ENCODE data around the gene PCDHGC4.

Gene PCDHGC4

DNA sequence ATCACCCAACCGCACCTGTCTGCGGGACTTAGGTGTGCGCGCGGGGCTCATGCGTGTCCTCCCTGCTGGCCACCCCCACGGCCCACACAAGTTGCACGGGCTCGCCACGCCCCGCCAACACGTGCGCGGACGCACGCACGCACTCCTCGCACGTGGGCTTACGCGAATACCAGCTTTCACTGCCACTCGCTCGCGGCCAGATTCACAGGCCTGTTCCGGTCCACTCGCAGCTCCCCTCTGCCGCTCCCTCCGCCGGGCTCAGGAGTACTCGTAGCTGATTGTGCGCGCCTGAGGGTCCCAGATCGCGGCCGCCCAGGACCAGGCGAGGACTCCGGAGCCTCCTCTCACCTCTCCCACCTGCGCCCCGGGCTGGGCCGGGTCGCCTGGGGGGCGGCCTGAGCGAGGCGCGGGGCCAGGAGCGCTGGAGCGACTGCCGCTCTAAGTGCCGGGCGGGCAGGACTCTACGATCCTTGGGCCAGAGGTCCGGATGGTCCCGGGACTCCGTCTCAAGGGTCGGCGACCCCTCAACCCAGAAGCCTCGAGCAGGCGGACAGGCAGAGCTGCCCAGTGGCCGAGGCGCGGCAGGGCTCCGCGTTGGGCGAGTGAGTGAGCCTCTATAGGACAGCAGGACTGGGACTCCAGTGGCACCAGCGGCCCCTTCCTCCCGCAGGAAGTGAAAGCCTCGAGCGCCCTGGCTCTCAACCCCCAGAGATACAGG is 7.5 kb downstream of the PCDHGC4 start (continued):
- TF ChIP-seq POU6F1 (CRISPR knock-in tag; IDR thresholded peaks at IDR 0.05; ENCODE audit: borderline replicate concordance, low read depth) (no peak), ISL1 (CRISPR knock-in tag; IDR thresholded peaks at IDR 0.05) (no peak), CSDC2 (CRISPR knock-in tag; IDR thresholded peaks at IDR 0.05) (no peak), BACH2 (CRISPR knock-in tag; IDR thresholded peaks at IDR 0.05; ENCODE audit: borderline replicate concordance) (no peak), SNAI2 (CRISPR knock-in tag; IDR thresholded peaks at IDR 0.05) (no peak), OSR1 (CRISPR knock-in tag; IDR thresholded peaks at IDR 0.05) (no peak), ZNF565 (CRISPR knock-in tag; conservative IDR thresholded peaks at IDR 0.05; ENCODE audit: low read depth) (no peak), ARNTL (CRISPR knock-in tag; IDR thresholded peaks at IDR 0.05; ENCODE audit: borderline replicate concordance, low read depth) (no peak), TOX (CRISPR knock-in tag; IDR thresholded peaks at IDR 0.05; ENCODE audit: borderline replicate concordance) (no peak), ZFP3 (CRISPR knock-in tag; IDR thresholded peaks at IDR 0.05) (no peak), ZFP30 (CRISPR knock-in tag; IDR thresholded peaks at IDR 0.05) (no peak)

DNA sequence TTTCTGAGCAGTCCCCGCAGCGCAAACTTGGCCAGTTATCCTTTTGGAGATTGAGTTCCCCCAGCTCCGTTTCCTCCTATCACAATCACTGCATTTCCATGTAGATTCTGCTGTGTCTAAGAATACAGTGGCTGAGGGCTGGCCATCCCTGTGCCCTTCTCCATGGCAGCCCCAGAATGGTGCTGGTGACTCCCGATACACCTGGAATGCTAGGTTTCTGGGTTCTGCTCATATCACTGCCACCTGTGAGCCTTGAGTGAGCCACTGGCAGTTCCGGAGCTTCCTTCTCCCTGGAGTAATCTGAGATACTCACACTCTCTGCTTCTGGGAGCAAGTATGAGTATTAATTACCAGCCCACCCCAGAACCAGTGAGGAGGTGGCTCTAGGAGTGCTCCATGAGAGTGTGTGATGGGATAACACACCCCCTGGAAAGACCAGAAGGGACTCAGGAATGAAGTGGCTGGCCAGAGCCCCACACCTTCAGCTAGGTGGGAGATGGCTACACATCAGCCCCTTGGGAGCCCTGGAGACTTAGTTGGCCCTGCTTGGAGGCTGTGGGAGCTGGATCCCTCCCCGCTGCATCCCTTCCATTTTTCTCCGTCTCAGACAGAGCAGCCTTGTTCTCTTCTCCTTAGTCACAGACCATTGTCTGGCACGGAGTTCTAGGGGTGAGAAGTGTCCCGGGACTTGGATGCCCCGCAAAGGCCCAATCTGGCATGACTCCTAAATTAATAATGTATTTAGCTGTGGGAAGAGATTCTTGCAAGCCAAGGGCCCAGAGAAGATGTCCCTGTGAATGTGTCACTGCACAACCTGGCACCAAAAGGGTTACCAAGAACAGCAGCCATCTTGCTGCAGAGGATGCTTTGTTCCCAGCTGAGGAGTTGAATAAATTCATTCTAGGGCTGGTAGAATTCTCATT is 8.9 kb downstream of the PCDHGC4 start:
- TF ChIP-seq CREB5 (CRISPR knock-in tag; IDR thresholded peaks at IDR 0.05; ENCODE audit: low read depth) (no peak), ZNF565 (CRISPR knock-in tag; conservative IDR thresholded peaks at IDR 0.05; ENCODE audit: low read depth) (no peak), GLIS3 (CRISPR knock-in tag; IDR thresholded peaks at IDR 0.05) (no peak), PPARA (CRISPR knock-in tag; IDR thresholded peaks at IDR 0.05; ENCODE audit: borderline replicate concordance) (no peak), ESRRG (CRISPR knock-in tag; IDR thresholded peaks at IDR 0.05) (no peak), ARNTL (CRISPR knock-in tag; IDR thresholded peaks at IDR 0.05; ENCODE audit: borderline replicate concordance, low read depth) (no peak), OSR1 (CRISPR knock-in tag; IDR thresholded peaks at IDR 0.05) (no peak), ISL1 (CRISPR knock-in tag; IDR thresholded peaks at IDR 0.05) (no peak), TSHZ2 (CRISPR knock-in tag; IDR thresholded peaks at IDR 0.05) (no peak), ZNF70 (CRISPR knock-in tag; IDR thresholded peaks at IDR 0.05) (no peak), ZNF8 (CRISPR knock-in tag; IDR thresholded peaks at IDR 0.05) (no peak), ZFP30 (CRISPR knock-in tag; IDR thresholded peaks at IDR 0.05) (no peak), BACH2 (CRISPR knock-in tag; IDR thresholded peaks at IDR 0.05; ENCODE audit: borderline replicate concordance) (no peak), SNAI2 (CRISPR knock-in tag; IDR thresholded peaks at IDR 0.05) (no peak)
- TF ChIP-seq, protein P1, sequence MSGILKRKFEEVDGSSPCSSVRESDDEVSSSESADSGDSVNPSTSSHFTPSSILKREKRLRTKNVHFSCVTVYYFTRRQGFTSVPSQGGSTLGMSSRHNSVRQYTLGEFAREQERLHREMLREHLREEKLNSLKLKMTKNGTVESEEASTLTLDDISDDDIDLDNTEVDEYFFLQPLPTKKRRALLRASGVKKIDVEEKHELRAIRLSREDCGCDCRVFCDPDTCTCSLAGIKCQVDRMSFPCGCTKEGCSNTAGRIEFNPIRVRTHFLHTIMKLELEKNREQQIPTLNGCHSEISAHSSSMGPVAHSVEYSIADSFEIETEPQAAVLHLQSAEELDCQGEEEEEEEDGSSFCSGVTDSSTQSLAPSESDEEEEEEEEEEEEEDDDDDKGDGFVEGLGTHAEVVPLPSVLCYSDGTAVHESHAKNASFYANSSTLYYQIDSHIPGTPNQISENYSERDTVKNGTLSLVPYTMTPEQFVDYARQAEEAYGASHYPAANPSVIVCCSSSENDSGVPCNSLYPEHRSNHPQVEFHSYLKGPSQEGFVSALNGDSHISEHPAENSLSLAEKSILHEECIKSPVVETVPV (CRISPR knock-in tag; IDR thresholded peaks at IDR 0.05), result no peak
- peak; percentile 59 for ATAC-seq

DNA sequence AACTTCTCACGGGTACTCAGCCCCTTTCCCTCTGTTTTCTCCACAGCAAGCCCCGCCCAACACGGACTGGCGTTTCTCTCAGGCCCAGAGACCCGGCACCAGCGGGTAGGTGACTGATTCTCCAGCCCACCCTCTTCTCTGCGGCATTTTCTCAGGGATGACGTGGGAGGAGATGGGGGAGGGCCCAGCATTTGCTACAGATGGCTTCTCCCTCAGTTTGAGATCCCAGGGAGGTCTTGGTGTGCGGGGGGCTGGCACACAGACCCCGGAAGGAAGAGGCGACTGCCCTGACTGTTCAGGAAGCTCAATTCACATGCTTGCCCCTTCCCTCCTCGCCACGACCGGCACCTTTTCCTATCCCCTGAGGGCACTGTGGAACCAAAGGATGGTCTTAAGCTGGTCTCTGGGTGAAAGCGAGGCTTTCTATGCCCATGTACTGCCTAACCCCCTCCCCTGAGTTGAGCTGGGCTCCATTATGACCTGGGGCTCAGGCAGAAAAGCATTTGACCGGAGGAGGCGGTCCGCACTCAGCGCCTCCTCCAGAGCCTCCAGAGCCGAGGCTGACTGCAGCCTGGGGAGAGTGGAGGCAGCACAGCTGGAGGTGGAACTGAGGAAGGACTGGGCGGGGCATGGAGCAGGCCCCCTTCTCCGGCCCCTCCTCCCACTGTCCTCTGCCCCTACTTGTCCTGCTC is 10.1 kb downstream of the PCDHGC4 start:
- ATAC-seq, result no peak
- no peak for TF ChIP-seq ZC3H10 (CRISPR knock-in tag; IDR thresholded peaks at IDR 0.05)
- TF ChIP-seq TSHZ2 (CRISPR knock-in tag; IDR thresholded peaks at IDR 0.05), result no peak
- no peak for TF ChIP-seq ZNF70 (CRISPR knock-in tag; IDR thresholded peaks at IDR 0.05)
- TF ChIP-seq, protein P2, sequence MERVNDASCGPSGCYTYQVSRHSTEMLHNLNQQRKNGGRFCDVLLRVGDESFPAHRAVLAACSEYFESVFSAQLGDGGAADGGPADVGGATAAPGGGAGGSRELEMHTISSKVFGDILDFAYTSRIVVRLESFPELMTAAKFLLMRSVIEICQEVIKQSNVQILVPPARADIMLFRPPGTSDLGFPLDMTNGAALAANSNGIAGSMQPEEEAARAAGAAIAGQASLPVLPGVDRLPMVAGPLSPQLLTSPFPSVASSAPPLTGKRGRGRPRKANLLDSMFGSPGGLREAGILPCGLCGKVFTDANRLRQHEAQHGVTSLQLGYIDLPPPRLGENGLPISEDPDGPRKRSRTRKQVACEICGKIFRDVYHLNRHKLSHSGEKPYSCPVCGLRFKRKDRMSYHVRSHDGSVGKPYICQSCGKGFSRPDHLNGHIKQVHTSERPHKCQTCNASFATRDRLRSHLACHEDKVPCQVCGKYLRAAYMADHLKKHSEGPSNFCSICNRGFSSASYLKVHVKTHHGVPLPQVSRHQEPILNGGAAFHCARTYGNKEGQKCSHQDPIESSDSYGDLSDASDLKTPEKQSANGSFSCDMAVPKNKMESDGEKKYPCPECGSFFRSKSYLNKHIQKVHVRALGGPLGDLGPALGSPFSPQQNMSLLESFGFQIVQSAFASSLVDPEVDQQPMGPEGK (CRISPR knock-in tag; IDR thresholded peaks at IDR 0.05; ENCODE audit: borderline replicate concordance), result no peak
- no peak for TF ChIP-seq ZFP3 (CRISPR knock-in tag; IDR thresholded peaks at IDR 0.05)
- no peak for TF ChIP-seq ARNTL (CRISPR knock-in tag; IDR thresholded peaks at IDR 0.05; ENCODE audit: borderline replicate concordance, low read depth)
- TF ChIP-seq TOX (CRISPR knock-in tag; IDR thresholded peaks at IDR 0.05; ENCODE audit: borderline replicate concordance), result no peak

All from SK-N-SH treated with all-trans-retinoic acid at 6 μM for 48 hours (cell line).